ENCODE results near the gene ANO10.

GRCh38 chr3:43615133-43615532 lies 6.7 kb downstream of the ANO10 start:
- TF ChIP-seq POLR2A (IDR thresholded peaks at IDR 0.05; ENCODE audit: low read depth, low read length) = no peak
- TF ChIP-seq, protein P1, sequence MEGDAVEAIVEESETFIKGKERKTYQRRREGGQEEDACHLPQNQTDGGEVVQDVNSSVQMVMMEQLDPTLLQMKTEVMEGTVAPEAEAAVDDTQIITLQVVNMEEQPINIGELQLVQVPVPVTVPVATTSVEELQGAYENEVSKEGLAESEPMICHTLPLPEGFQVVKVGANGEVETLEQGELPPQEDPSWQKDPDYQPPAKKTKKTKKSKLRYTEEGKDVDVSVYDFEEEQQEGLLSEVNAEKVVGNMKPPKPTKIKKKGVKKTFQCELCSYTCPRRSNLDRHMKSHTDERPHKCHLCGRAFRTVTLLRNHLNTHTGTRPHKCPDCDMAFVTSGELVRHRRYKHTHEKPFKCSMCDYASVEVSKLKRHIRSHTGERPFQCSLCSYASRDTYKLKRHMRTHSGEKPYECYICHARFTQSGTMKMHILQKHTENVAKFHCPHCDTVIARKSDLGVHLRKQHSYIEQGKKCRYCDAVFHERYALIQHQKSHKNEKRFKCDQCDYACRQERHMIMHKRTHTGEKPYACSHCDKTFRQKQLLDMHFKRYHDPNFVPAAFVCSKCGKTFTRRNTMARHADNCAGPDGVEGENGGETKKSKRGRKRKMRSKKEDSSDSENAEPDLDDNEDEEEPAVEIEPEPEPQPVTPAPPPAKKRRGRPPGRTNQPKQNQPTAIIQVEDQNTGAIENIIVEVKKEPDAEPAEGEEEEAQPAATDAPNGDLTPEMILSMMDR (IDR thresholded peaks at IDR 0.05; ENCODE audit: extremely low read depth in 1 of 2, insufficient read depth in 1 of 2, low read depth in 1 of 2, low read length in 2 of 2) = no peak
- TF ChIP-seq MAX (IDR thresholded peaks at IDR 0.05; ENCODE audit: insufficient read depth, insufficient read length) = no peak
- no peak for TF ChIP-seq POLR2AphosphoS5 (IDR thresholded peaks at IDR 0.05; ENCODE audit: insufficient read depth, low read depth, low read length)
- TF ChIP-seq GATA2 (IDR thresholded peaks at IDR 0.05; ENCODE audit: insufficient read depth, insufficient read length, low read depth, low read length) = no peak
